Karpas-422 (cell line): Measurements from ENCODE around the gene LIMCH1. TPM values are rescaled to one million over a fixed set of nuclear protein-coding genes. Genes with fewer than 3 reads are reported as not detected.

Source experiments
- DNase-seq: peaks from one replicate; pipeline ENCODE4 v3.0.0-alpha.2; 2015
- H2AFZ ChIP-seq: fragments of 200-600 bp; sonication (generic); 2 replicates; pipeline ENCODE4 v1.6.1; 2014; ENCODE audit warnings: antibody characterized with exemption, low read length, mixed read lengths
- H3K27ac ChIP-seq: fragments of 200-600 bp; sonication (generic); 2 replicates; pipeline ENCODE4 v1.5.1; 2014; ENCODE audit warnings: mild to moderate bottlenecking, low read length, moderate library complexity
- H3K27me3 ChIP-seq: fragments of 200-600 bp; sonication (generic); 2 replicates; pipeline ENCODE4 v1.6.1; 2014; ENCODE audit warnings: low read length, mixed read lengths
- H3K36me3 ChIP-seq: fragments of 200-600 bp; sonication (generic); 2 replicates; pipeline ENCODE4 v1.6.1; 2014; ENCODE audit warnings: low read length, mixed read lengths; ENCODE audit not compliant: insufficient read depth
- H3K4me1 ChIP-seq: fragments of 200-600 bp; sonication (generic); 2 replicates; pipeline ENCODE4 v1.6.1; 2014; ENCODE audit warnings: mild to moderate bottlenecking, low read length, mixed read lengths
- H3K4me2 ChIP-seq: fragments of 200-600 bp; sonication (generic); 2 replicates; pipeline ENCODE4 v1.6.1; 2014; ENCODE audit warnings: low read length, low read depth, mild to moderate bottlenecking; ENCODE audit not compliant: poor library complexity, severe bottlenecking
- H3K4me3 ChIP-seq: fragments of 200-600 bp; sonication (generic); 2 replicates; pipeline ENCODE4 v1.5.1; 2014; ENCODE audit warnings: mild to moderate bottlenecking, antibody characterized with exemption, low read length, mixed read lengths
- H3K79me2 ChIP-seq: fragments of 200-600 bp; sonication (generic); 2 replicates; pipeline ENCODE4 v1.6.1; 2014; ENCODE audit warnings: mild to moderate bottlenecking, low read length, mixed read lengths
- H3K9ac ChIP-seq: fragments of 200-600 bp; sonication (generic); 2 replicates; pipeline ENCODE4 v1.6.0; 2014; ENCODE audit warnings: low read length
- H3K9me2 ChIP-seq: fragments of 200-600 bp; sonication (generic), shearing (Covaris generic); replicated peaks from 2 replicates; pipeline ENCODE4 v1.6.0; 2014; ENCODE audit warnings: mild to moderate bottlenecking, low read length, moderate library complexity; ENCODE audit not compliant: insufficient read depth
- H3K9me3 ChIP-seq: fragments of 300-700, 200-600 bp; sonication (generic); 2 replicates; pipeline ENCODE4 v1.6.1; 2014; ENCODE audit warnings: low read length, mixed read lengths
- H4K20me1 ChIP-seq: fragments of 200-600 bp; sonication (generic); 2 replicates; pipeline ENCODE4 v1.6.1; 2014; ENCODE audit warnings: mild to moderate bottlenecking, antibody characterized with exemption, low read length, low read depth; ENCODE audit not compliant: insufficient read depth
- total RNA-seq: library from RNA; depleted of rRNA; stranded (reverse); fragments of >200 nt; shearing (Covaris generic); gene quantifications from 2 replicates; pipeline ENCODE4 v1.2.3, GENCODE V29; 2014; ENCODE audit warnings: low replicate concordance

The LIMCH1 gene
- total RNA-seq, 1 experiment from 2014 or later, result not detected

GRCh38 chr4:41602113-41602512, 64.2 kb downstream of the LIMCH1 start:
- no peaks in the 10 kb centered on the region for H3K4me1 ChIP-seq

GRCh38 chr4:41602886-41603498, 65.0 kb downstream of the LIMCH1 start:
- H3K9ac ChIP-seq, result no peak overlapping the region
- no peaks in the 10 kb centered on the region for H3K9me3 ChIP-seq
- H3K4me2 ChIP-seq, result no peak overlapping the region
- H3K27me3 ChIP-seq, result no peaks in the 10 kb centered on the region
- no peaks in the 10 kb centered on the region for H3K36me3 ChIP-seq
- no peak overlapping the region for H3K27ac ChIP-seq
- no peak overlapping the region for H2AFZ ChIP-seq
- no peaks in the 10 kb centered on the region for H3K79me2 ChIP-seq
- H3K9me2 ChIP-seq, result no peaks in the 10 kb centered on the region
- DNase-seq, result no peak
- no peaks in the 10 kb centered on the region for H3K4me1 ChIP-seq
- no peak overlapping the region for H3K4me3 ChIP-seq
- no peaks in the 10 kb centered on the region for H4K20me1 ChIP-seq

More at GRCh38 chr4:41602113-41602512, 64.2 kb downstream of the LIMCH1 start:
- no peak for DNase-seq
- Histone ChIP-seq H3K27ac (no peak overlapping the region), H2AFZ (no peak overlapping the region), H3K4me2 (no peak overlapping the region), H3K27me3 (no peaks in the 10 kb centered on the region), H3K9me3 (no peaks in the 10 kb centered on the region), H3K79me2 (no peaks in the 10 kb centered on the region), H3K9me2 (no peaks in the 10 kb centered on the region), H3K4me3 (no peak overlapping the region), H3K36me3 (no peaks in the 10 kb centered on the region), H4K20me1 (no peaks in the 10 kb centered on the region), H3K9ac (no peak overlapping the region)

GRCh38 chr4:41609851-41610250, 71.9 kb downstream of the LIMCH1 start:
- Histone ChIP-seq H3K9me2 (no peaks in the 10 kb centered on the region), H3K79me2 (no peaks in the 10 kb centered on the region), H3K4me1 (no peaks in the 10 kb centered on the region)

GRCh38 chr4:41610474-41610873, 72.5 kb downstream of the LIMCH1 start:
- Histone ChIP-seq H4K20me1 (no peaks in the 10 kb centered on the region), H3K27me3 (no peaks in the 10 kb centered on the region), H3K9me3 (no peaks in the 10 kb centered on the region), H3K4me1 (no peaks in the 10 kb centered on the region), H2AFZ (no peak overlapping the region), H3K4me3 (no peak overlapping the region), H3K9ac (no peak overlapping the region), H3K9me2 (no peaks in the 10 kb centered on the region), H3K36me3 (no peaks in the 10 kb centered on the region), H3K4me2 (no peak overlapping the region), H3K79me2 (no peaks in the 10 kb centered on the region), H3K27ac (no peak overlapping the region)
- no peak for DNase-seq

More at GRCh38 chr4:41609851-41610250, 71.9 kb downstream of the LIMCH1 start:
- H3K4me3 ChIP-seq, result no peak overlapping the region
- H3K9me3 ChIP-seq, result no peaks in the 10 kb centered on the region
- no peaks in the 10 kb centered on the region for H3K36me3 ChIP-seq
- DNase-seq, result no peak
- H3K4me2 ChIP-seq, result no peak overlapping the region
- H3K9ac ChIP-seq, result no peak overlapping the region
- no peak overlapping the region for H2AFZ ChIP-seq
- no peak overlapping the region for H3K27ac ChIP-seq
- no peaks in the 10 kb centered on the region for H4K20me1 ChIP-seq
- no peaks in the 10 kb centered on the region for H3K27me3 ChIP-seq

- no peaks in the 10 kb centered on the region for H3K79me2 ChIP-seq
- H3K4me3 ChIP-seq, result no peak overlapping the region
- no peaks in the 10 kb centered on the region for H3K4me1 ChIP-seq
These were observed 73.3 kb downstream of the LIMCH1 start for GRCh38 chr4:41611124-41611838.

GRCh38 chr4:41611881-41612871, 74.2 kb downstream of the LIMCH1 start:
- no peak overlapping the region for H3K4me2 ChIP-seq
- no peak overlapping the region for H3K9ac ChIP-seq

More at GRCh38 chr4:41611124-41611838, 73.3 kb downstream of the LIMCH1 start:
- no peaks in the 10 kb centered on the region for H4K20me1 ChIP-seq
- no peaks in the 10 kb centered on the region for H3K27me3 ChIP-seq
- no peak overlapping the region for H2AFZ ChIP-seq
- DNase-seq, result no peak
- no peak overlapping the region for H3K27ac ChIP-seq
- no peak overlapping the region for H3K9ac ChIP-seq
- H3K9me3 ChIP-seq, result no peaks in the 10 kb centered on the region
- no peaks in the 10 kb centered on the region for H3K9me2 ChIP-seq
- H3K4me2 ChIP-seq, result no peak overlapping the region
- H3K36me3 ChIP-seq, result no peaks in the 10 kb centered on the region

GRCh38 chr4:41613386-41613785, 75.4 kb downstream of the LIMCH1 start:
- Histone ChIP-seq H3K36me3 (no peaks in the 10 kb centered on the region), H3K4me1 (no peaks in the 10 kb centered on the region), H3K27me3 (no peaks in the 10 kb centered on the region), H3K9me2 (no peaks in the 10 kb centered on the region), H3K9me3 (no peaks in the 10 kb centered on the region), H4K20me1 (no peaks in the 10 kb centered on the region), H2AFZ (no peak overlapping the region), H3K4me3 (no peak overlapping the region), H3K27ac (no peak overlapping the region), H3K9ac (no peak overlapping the region), H3K4me2 (no peak overlapping the region), H3K79me2 (no peaks in the 10 kb centered on the region)
- no peak for DNase-seq

More at GRCh38 chr4:41611881-41612871, 74.2 kb downstream of the LIMCH1 start:
- DNase-seq, result no peak
- Histone ChIP-seq H3K27me3 (no peaks in the 10 kb centered on the region), H3K27ac (no peak overlapping the region), H3K9me2 (no peaks in the 10 kb centered on the region), H4K20me1 (no peaks in the 10 kb centered on the region), H3K9me3 (no peaks in the 10 kb centered on the region), H2AFZ (no peak overlapping the region), H3K4me3 (no peak overlapping the region), H3K79me2 (no peaks in the 10 kb centered on the region), H3K4me1 (no peaks in the 10 kb centered on the region), H3K36me3 (no peaks in the 10 kb centered on the region)

- Histone ChIP-seq H3K9me2 (no peaks in the 10 kb centered on the region), H3K27ac (no peak overlapping the region), H3K27me3 (no peaks in the 10 kb centered on the region), H3K4me3 (no peak overlapping the region), H3K36me3 (no peaks in the 10 kb centered on the region), H3K79me2 (no peaks in the 10 kb centered on the region), H2AFZ (no peak overlapping the region), H3K9me3 (no peaks in the 10 kb centered on the region), H3K9ac (no peak overlapping the region), H4K20me1 (no peaks in the 10 kb centered on the region), H3K4me1 (no peaks in the 10 kb centered on the region), H3K4me2 (no peak overlapping the region)
- no peak for DNase-seq
These were observed 75.9 kb downstream of the LIMCH1 start for GRCh38 chr4:41613821-41614220.
